Head of caudate nucleus (tissue), 42 donors: ENCODE measurements around the gene MEGF11.

Source experiments
- DNase-seq, 42 donors: peaks; one replicate each; pipeline versions ENCODE4 v3.0.0 to v3.0.0-alpha.2; 2020 to 2021; ENCODE audit warnings: mixed read lengths in 7 of 42
- intact Hi-C: fragments of 100-400 bp; cut with DNase I; formaldehyde crosslinking; loops from one replicate; pipeline ENCODE4 v1.15.0; 2022

Gene MEGF11

DNA sequence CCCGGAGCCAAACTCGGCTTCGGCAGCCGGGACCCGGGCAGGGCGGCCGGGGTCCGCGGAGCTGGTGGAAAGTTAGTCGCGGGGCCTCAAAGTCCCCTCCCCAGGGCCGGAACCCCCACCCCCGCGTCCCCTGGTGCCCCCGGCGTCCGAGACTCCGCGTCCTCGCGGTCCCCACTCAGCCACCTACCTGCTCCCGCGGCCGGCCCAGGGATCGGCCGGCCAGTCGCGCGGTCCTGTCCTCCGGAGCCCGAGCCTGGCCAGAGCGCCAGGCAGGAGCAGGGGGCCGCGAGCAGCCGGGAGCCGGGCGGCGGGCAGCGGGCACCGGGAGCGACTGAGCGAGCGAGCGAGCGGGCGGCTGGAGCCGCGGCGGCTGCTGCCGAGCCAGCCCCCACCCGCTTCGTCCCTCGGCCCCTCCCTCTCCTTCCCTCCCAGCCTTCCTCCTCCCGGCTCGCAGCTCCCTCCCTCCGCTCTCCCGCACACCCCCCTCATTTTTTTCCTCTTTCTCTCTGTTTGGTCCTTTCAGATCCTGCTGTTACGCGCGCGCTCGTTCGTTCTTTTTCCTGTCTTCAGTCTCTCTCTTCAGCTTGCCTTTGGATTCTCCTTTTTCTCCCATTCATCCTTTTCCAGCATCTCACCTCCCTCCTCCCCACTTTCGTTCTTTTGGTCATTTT lies at the start of gene MEGF11:
TSS of gene MEGF11 (minus strand) at position 333 of the 671 bp plus-strand sequence. CDS start 125,347 bp downstream, outside the sequence.
- DNase-seq, result peak in 37 of 42 donors; percentile 3 to 73 (median 40)
- intact Hi-C loops, result no loop called here

DNA sequence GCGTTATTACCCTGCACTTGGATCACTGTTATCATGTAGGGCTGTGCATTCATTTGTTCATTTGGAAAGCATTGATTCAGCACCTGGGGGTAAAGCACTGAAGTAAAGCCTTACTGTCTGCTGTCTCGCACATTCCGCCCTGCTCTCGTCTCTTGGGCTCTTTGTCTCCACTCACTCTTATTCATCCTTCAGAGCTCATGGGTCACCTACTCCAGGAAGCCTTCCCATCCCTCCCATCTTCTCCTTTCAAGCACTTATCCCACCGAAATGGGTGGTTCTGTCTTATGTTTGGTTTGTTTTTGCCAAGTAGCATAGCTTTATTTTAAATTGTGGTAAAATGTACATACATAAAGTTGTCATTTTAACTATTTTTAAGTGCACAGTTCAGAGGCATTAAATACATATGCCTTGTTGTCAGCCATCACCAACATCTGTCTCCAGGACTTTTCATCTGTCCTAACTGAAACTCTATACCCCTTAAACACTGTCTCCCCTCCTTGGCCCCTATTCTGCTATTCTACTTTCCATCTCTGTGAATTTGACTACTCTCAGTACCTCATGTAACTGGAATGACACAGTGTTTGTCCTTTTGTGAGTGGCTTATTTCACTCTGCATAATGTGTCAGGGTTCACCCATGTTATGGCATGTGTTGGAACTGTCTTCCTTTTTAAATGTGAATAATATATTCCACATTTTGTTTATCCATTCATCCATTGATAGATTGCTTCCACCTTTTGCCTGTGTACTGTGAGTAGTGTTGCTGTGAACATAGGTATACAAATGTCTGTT lies 49.1 kb upstream of the MEGF11 start:
- DNase-seq, result no peak
- intact Hi-C loops, result no loop called here

GRCh38 chr15:66298803-66299251 lies 45.3 kb upstream of the MEGF11 start:
- DNase-seq, result no peak
- intact Hi-C loops, result loop anchor here (10.0 kb wide), 1 partner anchor 684 kb away; the partner anchor contains the start of gene INTS14

DNA sequence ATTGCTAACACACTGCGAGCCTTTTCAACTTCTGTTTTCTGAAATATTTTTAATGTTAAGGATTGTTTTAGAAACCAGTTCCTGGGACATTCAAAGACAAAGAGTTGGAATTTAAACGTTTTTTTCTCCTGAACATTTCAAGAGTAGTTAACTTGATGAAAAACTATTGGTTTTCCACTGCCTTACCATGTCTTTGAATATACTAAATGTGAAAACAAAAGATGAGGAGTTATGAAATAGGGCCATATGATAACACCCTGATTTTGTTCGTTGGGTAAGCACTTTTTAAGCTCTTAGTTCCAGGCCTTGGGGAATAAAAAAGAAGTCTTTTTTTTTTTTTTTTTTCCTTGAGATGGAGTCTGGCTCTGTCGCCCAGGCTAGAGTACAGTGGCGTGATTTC lies 42.6 kb upstream of the MEGF11 start:
- intact Hi-C loops, result loop anchor here (10.0 kb wide), 1 partner anchor 681 kb away; the partner anchor contains the start of gene INTS14
- no peak for DNase-seq

DNA sequence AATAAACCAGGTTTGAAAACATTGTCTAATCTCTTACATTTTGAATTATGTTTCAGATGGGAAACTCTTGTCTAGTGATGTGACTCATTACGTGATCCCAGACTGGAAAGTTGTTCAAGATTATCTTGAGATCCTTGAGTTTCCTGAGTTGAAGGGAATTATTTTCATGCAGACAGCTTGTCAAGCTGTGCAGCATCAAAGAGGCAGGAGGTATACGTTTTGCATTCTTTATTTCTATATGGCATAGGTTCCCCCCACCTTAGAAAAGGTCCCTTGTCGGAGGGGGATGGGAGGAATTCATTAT lies 41.3 kb upstream of the MEGF11 start:
- no peak for DNase-seq
- intact Hi-C loops, result loop anchor here (10.0 kb wide), 1 partner anchor 680 kb away; the partner anchor contains the start of gene INTS14

GRCh38 chr15:66294157-66294931 lies 40.8 kb upstream of the MEGF11 start:
- intact Hi-C loops, result loop anchor here (10.0 kb wide), 1 partner anchor 680 kb away; the partner anchor contains the start of gene INTS14
- DNase-seq, result peak in 18 of 42 donors; percentile 5 to 44 (median 16)

- intact Hi-C loops, result loop anchor here (10.0 kb wide), 1 partner anchor 679 kb away; the partner anchor contains the start of gene INTS14
- DNase-seq, result peak in 40 of 42 donors; percentile 6 to 77 (median 54)
These were observed 40.0 kb upstream of the MEGF11 start, which contains the start of gene DIS3L for GRCh38 chr15:66293419-66294156. DIS3L (plus strand) TSS chr15:66293568; CDS start chr15:66293597, 29 bp downstream.

DNA sequence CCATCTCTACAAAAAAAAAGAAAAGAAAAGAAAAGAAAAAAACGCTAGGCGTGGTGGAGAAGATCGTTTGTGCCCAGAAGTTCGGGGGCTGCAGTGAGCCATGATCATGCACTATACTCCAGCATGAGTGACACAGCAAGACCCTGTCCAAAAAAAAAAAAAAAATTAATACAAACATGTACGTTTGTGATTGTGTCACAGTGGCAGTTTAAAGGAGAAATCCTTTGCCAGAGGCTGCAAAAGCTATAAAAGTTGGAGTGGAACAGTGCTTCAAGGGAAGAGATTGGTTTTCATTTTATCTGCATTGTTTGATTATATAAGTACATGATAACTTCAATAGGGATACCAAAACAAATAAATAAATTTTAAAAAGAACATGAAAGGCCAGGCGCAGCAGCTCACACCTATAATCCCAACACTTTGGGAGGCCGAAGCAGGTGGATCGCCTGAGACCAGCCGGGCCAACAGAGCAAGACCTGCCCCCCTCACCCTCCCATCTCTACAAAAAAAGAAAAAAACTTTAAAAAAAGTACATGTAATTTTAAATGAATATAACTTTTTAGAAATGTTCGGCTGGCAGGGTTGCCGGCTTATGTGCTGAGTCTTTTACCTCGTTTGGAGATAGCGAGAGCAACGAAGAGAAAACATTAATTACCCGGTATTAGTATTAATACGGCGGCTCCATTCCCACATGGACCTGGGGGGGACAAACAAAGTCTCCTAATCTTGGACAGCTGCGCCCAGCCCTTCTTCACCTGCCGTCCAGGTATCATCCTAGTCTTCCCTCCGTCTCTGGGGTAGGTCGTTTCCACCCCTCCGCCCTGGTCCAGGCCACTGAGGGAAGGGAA lies 39.2 kb upstream of the MEGF11 start:
- DNase-seq, result peak in 13 of 42 donors; percentile 3 to 72 (median 13)
- intact Hi-C loops, result loop anchor here (10.0 kb wide), 1 partner anchor 678 kb away; the partner anchor contains the start of gene INTS14

GRCh38 chr15:66291816-66292570 lies 38.4 kb upstream of the MEGF11 start:
- DNase-seq, result no peak
- intact Hi-C loops, result loop anchor here (10.0 kb wide), 1 partner anchor 677 kb away; the partner anchor contains the start of gene INTS14

DNA sequence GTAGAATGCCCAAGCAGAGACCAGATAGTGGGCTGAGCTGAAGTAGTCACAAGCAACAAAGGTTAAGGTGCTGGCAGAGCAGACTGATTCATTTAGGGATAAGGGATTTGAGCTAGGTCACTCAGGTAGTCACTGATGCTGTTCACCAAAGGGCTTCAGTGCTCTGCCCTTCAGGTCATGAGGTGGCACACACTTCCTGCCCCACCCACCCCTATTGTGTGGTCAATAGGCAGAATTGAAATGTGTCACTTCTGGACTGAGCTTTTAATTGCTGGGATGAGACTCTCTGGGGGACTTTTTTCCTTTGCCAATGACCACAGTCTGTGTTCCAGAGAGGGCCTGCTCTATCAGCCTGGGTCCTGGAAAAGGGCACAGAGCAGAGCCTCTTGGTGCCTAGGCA lies 37.0 kb upstream of the MEGF11 start:
- DNase-seq, result no peak
- intact Hi-C loops, result loop anchor here (10.0 kb wide), 1 partner anchor 676 kb away; the partner anchor contains the start of gene INTS14

DNA sequence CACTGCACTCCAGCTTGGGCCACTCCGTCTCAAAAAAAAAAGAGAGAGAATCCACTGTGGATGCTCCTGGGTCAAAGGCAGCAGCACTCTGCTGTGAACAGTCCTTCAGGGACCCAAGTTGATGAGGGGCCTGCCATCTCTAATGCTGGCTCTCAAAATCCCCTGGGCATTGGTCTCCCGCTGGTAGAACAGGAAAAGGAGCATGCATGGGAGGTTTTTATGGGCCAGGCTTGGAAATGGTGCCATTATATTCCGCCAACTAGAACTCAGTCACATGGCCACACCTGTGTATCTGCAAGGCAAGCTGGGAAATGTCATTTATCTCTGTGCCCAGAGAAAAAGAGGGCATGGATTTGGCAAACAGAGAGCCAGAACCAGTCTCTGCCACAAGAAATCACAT lies 36.5 kb upstream of the MEGF11 start:
- intact Hi-C loops, result loop anchor here (10.0 kb wide), 1 partner anchor 675 kb away; the partner anchor contains the start of gene INTS14
- no peak for DNase-seq

DNA sequence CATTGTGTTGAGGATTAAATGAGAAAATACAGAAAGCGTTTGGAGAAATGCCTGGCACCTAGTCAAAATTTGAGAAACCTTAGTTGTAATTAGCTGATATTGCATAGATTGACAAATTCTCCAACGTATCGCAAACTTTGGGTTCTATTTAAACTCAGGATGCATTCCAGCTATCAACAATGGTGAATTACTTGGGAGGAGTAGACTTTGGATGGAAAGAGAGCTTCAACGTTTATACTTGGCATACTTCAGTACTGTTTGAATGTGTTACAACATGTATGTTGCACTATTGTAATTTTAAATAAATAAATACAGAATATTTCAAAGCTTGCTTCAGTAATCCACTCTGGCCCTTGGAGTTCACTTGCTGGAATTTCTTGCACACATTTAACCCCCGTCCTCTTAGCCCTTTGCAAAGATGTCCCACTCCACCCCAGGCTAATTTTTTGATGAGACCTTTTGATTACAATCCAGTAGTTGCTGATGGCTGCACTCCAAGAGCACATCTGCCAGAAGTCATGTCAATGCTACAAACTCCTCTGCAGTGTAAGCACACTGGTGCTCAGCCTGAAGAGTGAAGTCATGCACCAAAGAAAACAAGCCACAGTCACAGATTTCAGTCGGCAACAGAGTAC lies 35.1 kb upstream of the MEGF11 start:
- intact Hi-C loops, result loop anchor here (5.0 kb wide), 1 partner anchor 371 kb away; no protein-coding TSS in a partner anchor

DNA sequence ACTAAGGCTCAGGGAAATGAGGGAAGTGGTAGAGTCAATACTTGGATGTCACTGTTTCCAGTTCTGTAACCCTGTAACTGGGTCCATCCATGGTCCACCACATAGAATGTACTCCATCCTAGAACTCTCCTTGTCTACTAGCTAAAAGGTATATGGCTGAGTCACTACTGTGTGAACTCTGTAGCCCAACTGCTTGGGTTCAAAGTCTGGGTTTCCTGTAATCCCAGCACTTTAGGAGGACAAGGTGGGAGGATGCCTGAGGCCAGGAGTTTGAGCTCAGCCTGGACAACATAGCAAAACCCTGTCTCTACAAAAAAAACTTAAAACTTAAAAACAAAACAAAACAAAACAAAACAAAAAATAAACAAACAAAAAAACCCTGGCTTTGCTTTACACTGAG lies 34.5 kb upstream of the MEGF11 start:
- no peak for DNase-seq
- intact Hi-C loops, result loop anchor here (5.0 kb wide), 1 partner anchor 371 kb away; no protein-coding TSS in a partner anchor

More for the DNA sequence above, 35.1 kb upstream of the MEGF11 start:
- DNase-seq, result no peak

GRCh38 chr15:66287461-66288057 lies 34.0 kb upstream of the MEGF11 start:
- DNase-seq, result no peak
- intact Hi-C loops, result loop anchor here (5.0 kb wide), 1 partner anchor 370 kb away; no protein-coding TSS in a partner anchor

DNA sequence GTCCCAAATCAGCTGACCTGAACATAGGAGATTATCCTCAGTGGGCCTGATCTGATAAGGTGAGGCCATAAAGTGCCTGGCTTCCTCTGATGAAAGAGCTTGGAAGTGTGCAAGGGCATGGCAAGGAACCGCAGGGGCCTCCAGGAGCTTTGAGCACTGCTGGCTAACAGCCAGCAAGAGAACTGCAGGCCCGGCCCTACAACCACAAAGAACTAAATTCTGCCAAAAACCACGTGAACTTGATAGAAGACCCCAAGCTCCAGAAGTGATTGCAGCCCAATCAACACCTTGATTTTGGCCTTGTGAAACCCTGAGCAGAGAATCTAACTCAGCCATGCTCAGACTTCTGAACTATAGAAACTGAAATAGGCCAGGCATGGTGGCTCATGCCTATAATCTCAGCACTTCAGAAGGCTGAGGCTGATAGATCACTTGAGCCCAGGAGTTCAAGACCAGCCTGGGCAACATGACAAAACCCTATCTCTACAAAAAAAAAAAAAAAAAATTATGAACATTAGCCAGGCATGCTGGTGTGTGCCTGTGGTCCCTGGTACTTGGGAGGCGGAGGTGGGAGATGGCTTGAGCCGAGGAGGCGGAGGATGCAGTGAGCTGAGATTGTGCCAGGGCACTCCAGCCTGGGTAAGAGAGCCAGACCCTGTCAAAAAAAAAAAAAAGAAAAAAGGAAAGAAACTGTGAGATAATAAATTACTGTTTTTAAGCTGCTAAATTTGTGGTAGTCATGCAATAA lies 32.2 kb upstream of the MEGF11 start:
- no peak for DNase-seq
- intact Hi-C loops, result loop anchor here (5.0 kb wide), 1 partner anchor 368 kb away; no protein-coding TSS in a partner anchor
